HepG2 (cell line): ENCODE results near the gene KCNA1. TPM values are rescaled to one million over a fixed set of nuclear protein-coding genes. Genes with fewer than 3 reads are reported as not detected.

Experiments used
- ATAC-seq: fragments of 200-7000 bp; cut with Tn5 transposase; 3 replicates; pipeline ENCODE4 v1.9.1; 2020; ENCODE audit warnings: mild to moderate bottlenecking, moderate library complexity
- BruUV-seq: library from RNA; stranded (reverse); fragments of 400-500 nt; replicated peaks from 2 replicates; lab custom pipeline; 2021; lab: Mats Ljungman, UMichigan
- CTCF ChIA-PET: fragments of 300-600 bp; formaldehyde crosslinking; extraction: SDS; loops from one replicate; lab custom pipeline; 2021; ENCODE audit warnings: low total read pairs, inconsistent platforms, low intra/inter-chr PET ratio; lab: Yijun Ruan, JAX
- POLR2A ChIA-PET: fragments of 350-600 bp; sonication (Branson Sonifier 250); formaldehyde crosslinking; loops from one replicate; lab custom pipeline; 2020; ENCODE audit warnings: antibody characterized with exemption, inconsistent platforms; lab: Yijun Ruan, JAX
- DNase-seq: peaks from one replicate; pipeline ENCODE4 v3.0.0-alpha.2; 2015; ENCODE audit warnings: low spot score
- FAIRE-seq: peaks from 3 replicates; lab custom pipeline; 2011; peaks lifted over from hg19 to GRCh38; lab: Jason Lieb, UNC
- H2AFZ ChIP-seq: one replicate; pipeline ENCODE4 v1.6.1; 2011; ENCODE audit warnings: low read length, inconsistent platforms
- H3K27ac ChIP-seq: fragments of 300-600 bp; 3 replicates; pipeline ENCODE4 v1.8.0; 2011; ENCODE audit warnings: mixed run types, mild to moderate bottlenecking, mixed read lengths, low read length, inconsistent platforms; ENCODE audit not compliant: insufficient read depth; ENCODE audit errors: extremely low read length
- H3K27me3 ChIP-seq, 2 experiments: fragments of 200-600 bp in 1 of 2; 2 replicates in 1 of 2; 3 replicates in 1 of 2; pipeline versions ENCODE4 v1.6.0 to v1.8.0; 2011; ENCODE audit warnings: low read length in 2 of 2, mild to moderate bottlenecking in 2 of 2, moderate library complexity in 2 of 2, inconsistent platforms in 1 of 2; ENCODE audit not compliant: insufficient read depth in 2 of 2, control insufficient read depth in 1 of 2
- H3K36me3 ChIP-seq, 2 experiments: fragments of 200-600 bp in 1 of 2; replicated peaks in 1 of 2; 2 replicates in 1 of 2; 3 replicates in 1 of 2; pipeline versions ENCODE4 v1.5.1 to v1.8.0; 2011; ENCODE audit warnings: low read length in 2 of 2, inconsistent platforms in 1 of 2; ENCODE audit not compliant: insufficient read depth in 2 of 2, control insufficient read depth in 1 of 2
- H3K4me1 ChIP-seq: 2 replicates; pipeline ENCODE4 v1.5.1; 2012; ENCODE audit warnings: low read length, inconsistent platforms; ENCODE audit not compliant: insufficient read depth
- H3K4me2 ChIP-seq: 2 replicates; pipeline ENCODE4 v1.6.0; 2011; ENCODE audit warnings: low read depth, low read length, inconsistent platforms
- H3K4me3 ChIP-seq, 3 experiments: fragments of 200-600 bp in 1 of 3; sonication (generic), shearing (Covaris generic) in 1 of 3; replicated peaks in 1 of 3; 2 replicates each; pipeline ENCODE4 v1.5.1; 2011 to 2016; ENCODE audit warnings: low read length in 3 of 3, inconsistent platforms in 2 of 3, low read depth in 2 of 3, mild to moderate bottlenecking in 2 of 3, control low read depth in 1 of 3, mixed read lengths in 1 of 3; ENCODE audit not compliant: insufficient read depth in 1 of 3
- H3K79me2 ChIP-seq: one replicate; pipeline ENCODE4 v1.6.1; 2011; ENCODE audit warnings: low read length, inconsistent platforms; ENCODE audit not compliant: insufficient read depth
- H3K9ac ChIP-seq: 2 replicates; pipeline ENCODE4 v1.6.0; 2011; ENCODE audit warnings: mild to moderate bottlenecking, low read depth, low read length, inconsistent platforms; ENCODE audit not compliant: insufficient read depth
- H3K9me3 ChIP-seq: 2 replicates; pipeline ENCODE4 v1.5.1; 2012; ENCODE audit warnings: mild to moderate bottlenecking, low read length
- H4K20me1 ChIP-seq: 2 replicates; pipeline ENCODE4 v1.6.0; 2011; ENCODE audit warnings: inconsistent platforms, mild to moderate bottlenecking, low read length, moderate library complexity; ENCODE audit not compliant: insufficient read depth
- AHR ChIP-seq: IDR thresholded peaks from 2 replicates; pipeline ENCODE4 v1.6.1; 2018; ENCODE audit warnings: missing genetic modification reagents, missing compliant biosample characterization
- CBX1 ChIP-seq: IDR thresholded peaks from one replicate; pipeline ENCODE4 v1.6.1; 2016; ENCODE audit warnings: antibody characterized with exemption, low read depth
- DNMT3B ChIP-seq: conservative IDR thresholded peaks from 2 replicates; pipeline ENCODE4 v1.6.1; 2016; ENCODE audit warnings: missing biosample characterization, control low read depth
- ELF4 ChIP-seq: sonication (generic); formaldehyde crosslinking; IDR thresholded peaks from 2 replicates; pipeline ENCODE4 v1.5.0; 2020; ENCODE audit warnings: missing genetic modification reagents, mild to moderate bottlenecking, moderate library complexity, borderline replicate concordance
- GMEB2 ChIP-seq: IDR thresholded peaks from 2 replicates; pipeline ENCODE4 v1.6.1; 2016; ENCODE audit warnings: missing biosample characterization, missing genetic modification reagents, low read depth
- MTF2 ChIP-seq: sonication (generic); formaldehyde crosslinking; IDR thresholded peaks from 2 replicates; pipeline ENCODE4 v1.5.0; 2020; ENCODE audit warnings: missing genetic modification reagents, borderline replicate concordance
- POGZ ChIP-seq: sonication (generic); formaldehyde crosslinking; IDR thresholded peaks from 2 replicates; pipeline ENCODE4 v1.4.0; 2020; ENCODE audit warnings: mild to moderate bottlenecking, missing genetic modification reagents
- RXRA ChIP-seq: sonication (generic); formaldehyde crosslinking; IDR thresholded peaks from 2 replicates; pipeline ENCODE4 v1.5.1; 2020; ENCODE audit warnings: missing genetic modification reagents
- SKIL ChIP-seq: sonication (generic); formaldehyde crosslinking; IDR thresholded peaks from 2 replicates; pipeline ENCODE4 v1.8.0; 2022; ENCODE audit warnings: missing genetic modification reagents, mild to moderate bottlenecking, moderate library complexity, borderline replicate concordance
- TOE1 ChIP-seq: sonication (generic); formaldehyde crosslinking; IDR thresholded peaks from 2 replicates; pipeline ENCODE4 v1.4.0; 2020; ENCODE audit warnings: mild to moderate bottlenecking, missing genetic modification reagents
- ZBTB37 ChIP-seq: sonication (generic); formaldehyde crosslinking; IDR thresholded peaks from 2 replicates; pipeline ENCODE4 v1.4.0; 2020; ENCODE audit warnings: mild to moderate bottlenecking, missing genetic modification reagents
- ZFP37 ChIP-seq: sonication (generic); formaldehyde crosslinking; IDR thresholded peaks from 2 replicates; pipeline ENCODE4 v1.4.0; 2020; ENCODE audit warnings: missing genetic modification reagents, borderline replicate concordance
- ZNF33A ChIP-seq: sonication (generic); formaldehyde crosslinking; IDR thresholded peaks from 2 replicates; pipeline ENCODE4 v1.5.1; 2020; ENCODE audit warnings: missing genetic modification reagents, mild to moderate bottlenecking, moderate library complexity, borderline replicate concordance
- ZNF530 ChIP-seq: sonication (generic); formaldehyde crosslinking; IDR thresholded peaks from 2 replicates; pipeline ENCODE4 v1.5.0; 2020; ENCODE audit warnings: low read depth, mild to moderate bottlenecking, missing genetic modification reagents
- ZNF7 ChIP-seq: IDR thresholded peaks from 2 replicates; pipeline ENCODE4 v1.6.1; 2016; ENCODE audit warnings: missing biosample characterization, missing genetic modification reagents
- ZSCAN12 ChIP-seq: sonication (generic); formaldehyde crosslinking; IDR thresholded peaks from 2 replicates; pipeline ENCODE4 v1.9.0; 2021; ENCODE audit warnings: mild to moderate bottlenecking, missing genetic modification reagents
- WGBS: methylation state at CpG from one replicate; pipeline ENCODE4 v1.1.6; 2017; ENCODE audit warnings: low lambda C conversion rate; 5-methylcytosine and 5-hydroxymethylcytosine counted together
- in situ Hi-C: cut with HindIII; loops from 2 replicates; pipeline ENCODE4 v1.10.0; 2017; ENCODE audit warnings: low pct_unique_long_range_greater_than_20kb; ENCODE audit not compliant: extremely low pct_ligation_motif_present
- intact Hi-C: fragments of 100-400 bp; cut with micrococcal nuclease; formaldehyde crosslinking; loops from one replicate; pipeline ENCODE4 v1.10.0; 2022; ENCODE audit not compliant: unreplicated experiment
- polyA plus RNA-seq, 8 experiments: library from polyadenylated mRNA; depleted of rRNA in 3 of 8; stranded (reverse) in 7 of 8; unstranded in 1 of 8; fragments of >200 nt; fragmentation: Illumina TruSeq in 4 of 8; extraction: Trizol in 4 of 8; gene quantifications; 2 replicates each; pipeline versions ENCODE4 v1.2.1 to v1.2.3, GENCODE V29; 2011 to 2016; ENCODE audit warnings: low read depth in 4 of 8, missing spikeins in 1 of 8, mixed read lengths in 1 of 8; ENCODE audit not compliant: insufficient read depth in 1 of 8
- total RNA-seq, 5 experiments: library from RNA; depleted of rRNA; stranded (reverse); fragments of >200 nt; fragmentation: Illumina TruSeq; extraction: Trizol; gene quantifications; 2 replicates each; pipeline ENCODE4 v1.2.3, GENCODE V29; 2016; ENCODE audit warnings: low read depth in 1 of 5

KCNA1 gene
- total and polyA plus RNA-seq, 2 of the 13 experiments (the other 11 are each of a cell fraction or from before 2014, with no cell fraction given) = not detected

- no peaks in the 10 kb centered on the region for H4K20me1 ChIP-seq
- TF ChIP-seq ZNF33A (CRISPR knock-in tag) (no peak), DNMT3B (CRISPR knock-in tag) (no peak), ZSCAN12 (no peak), ELF4 (no peak)
- DNase-seq = no peak
- H3K4me3 ChIP-seq = no peak overlapping the region
- CTCF ChIA-PET = no interaction called here
- H3K27me3 ChIP-seq = peaks cover 7 to 43% of the 10 kb centered on the region in 2 experiments; a peak in 4 of 5 replicates
- H2AFZ ChIP-seq = no peak overlapping the region
- no TSS peak for BruUV-seq
- no peak overlapping the region for H3K9ac ChIP-seq
- no peak overlapping the region for H3K4me2 ChIP-seq
- no peak for FAIRE-seq
- intact Hi-C loops = no loop called here
- in situ Hi-C loops = no loop called here
- no peaks in the 10 kb centered on the region for H3K4me1 ChIP-seq
- POLR2A ChIA-PET = no interaction called here
- H3K36me3 ChIP-seq = no peaks in the 10 kb centered on the region
- H3K9me3 ChIP-seq = no peaks in the 10 kb centered on the region
- no peak overlapping the region for H3K27ac ChIP-seq
- 2% methylated on average over 4 of the region's 4 CpGs for WGBS
- ATAC-seq = no peak
- no peaks in the 10 kb centered on the region for H3K79me2 ChIP-seq
Observed at GRCh38 chr12:4914720-4915119, 5.0 kb downstream of the KCNA1 start.

- no peak overlapping the region for H2AFZ ChIP-seq
- ChIA-PET POLR2A (no interaction called here), CTCF (no interaction called here)
- no peak overlapping the region for H3K4me2 ChIP-seq
- FAIRE-seq (no peak), ATAC-seq (no peak), DNase-seq (no peak)
- H3K4me3 ChIP-seq = no peak overlapping the region
- WGBS = 9% methylated on average over 4 of the region's 4 CpGs
- H3K36me3 ChIP-seq = no peaks in the 10 kb centered on the region
- H3K4me1 ChIP-seq = no peaks in the 10 kb centered on the region
- BruUV-seq = no TSS peak
- in situ Hi-C loops = no loop called here
- H4K20me1 ChIP-seq = no peaks in the 10 kb centered on the region
- intact Hi-C loops = no loop called here
- peaks cover 4 to 33% of the 10 kb centered on the region in 2 experiments; a peak in 4 of 5 replicates for H3K27me3 ChIP-seq
- H3K79me2 ChIP-seq = no peaks in the 10 kb centered on the region
- no peak overlapping the region for H3K9ac ChIP-seq
- no peak overlapping the region for H3K27ac ChIP-seq
- H3K9me3 ChIP-seq = no peaks in the 10 kb centered on the region
- TF ChIP-seq ZNF530 (CRISPR knock-in tag) = no peak
- no peak for TF ChIP-seq MTF2 (CRISPR knock-in tag)
- TF ChIP-seq CBX1 = no peak
- no peak for TF ChIP-seq POGZ (CRISPR knock-in tag)
- no peak for TF ChIP-seq ZFP37 (CRISPR knock-in tag)
- TF ChIP-seq ZBTB37 (CRISPR knock-in tag) = no peak
- TF ChIP-seq TOE1 (CRISPR knock-in tag) = no peak
- TF ChIP-seq RXRA (CRISPR knock-in tag) = no peak
- no peak for TF ChIP-seq ZNF7
- no peak for TF ChIP-seq GMEB2 (CRISPR knock-in tag)
- TF ChIP-seq AHR (CRISPR knock-in tag) = no peak
- TF ChIP-seq SKIL (CRISPR knock-in tag) = no peak
Observed at GRCh38 chr12:4915752-4916151, 6.0 kb downstream of the KCNA1 start.
